ENCODE data around the gene KCND1.

Gene KCND1

DNA sequence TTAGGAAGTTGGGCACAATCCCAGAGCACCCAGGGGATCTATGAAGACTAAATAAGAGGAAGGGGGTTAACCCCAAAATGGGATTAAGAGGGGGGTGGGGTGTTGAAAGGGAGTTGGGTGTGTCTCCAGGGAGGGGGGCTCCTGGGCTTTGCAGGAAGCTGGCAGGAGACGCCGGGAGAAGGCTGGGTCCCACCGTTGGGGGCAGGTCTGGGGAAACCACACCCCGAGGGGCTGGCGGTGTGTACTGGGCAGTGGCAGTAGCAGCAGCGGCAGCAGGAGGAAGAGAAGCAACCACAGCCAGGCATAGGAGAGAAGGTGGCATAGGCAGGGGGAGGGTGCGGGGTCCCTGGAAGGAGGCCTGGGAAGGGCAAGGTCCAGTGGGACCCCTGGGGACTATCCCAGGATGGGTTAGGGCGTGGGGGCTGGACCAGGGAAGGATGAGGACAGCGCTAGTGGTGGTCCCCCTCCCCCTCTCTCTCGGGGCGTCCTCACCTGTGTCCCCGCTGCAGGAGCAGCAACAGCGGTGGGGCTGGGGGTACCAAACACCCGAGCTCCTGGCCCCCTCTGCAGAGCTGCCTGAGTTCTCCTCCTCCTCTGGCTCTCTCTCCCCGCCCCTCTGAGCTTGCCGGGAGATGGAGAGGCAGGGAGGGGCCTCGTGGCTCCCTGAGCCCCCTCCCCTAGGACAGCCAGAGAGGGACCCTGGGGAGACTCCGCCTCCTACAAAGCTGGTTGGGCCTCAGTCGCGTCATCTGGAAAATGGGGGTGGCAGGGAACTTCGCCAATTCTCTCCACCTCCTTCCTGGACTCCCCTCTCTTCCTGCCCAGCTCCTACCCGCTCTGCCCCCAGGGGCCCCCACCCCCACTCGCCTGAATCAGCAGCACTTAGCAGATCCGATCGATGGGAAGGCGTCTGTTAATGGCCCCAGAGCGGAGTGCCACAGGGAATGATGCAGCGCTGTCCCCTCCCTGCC, at the start of gene KCND1 (continued):
- TF ChIP-seq ZNF76 (tag by site-specific recombination; IDR thresholded peaks at IDR 0.05; ENCODE audit: borderline replicate concordance, low read depth), result peak; percentile 25; the same call in 1 of the 2 replicates
- TF ChIP-seq ZNF837 (tag by site-specific recombination; IDR thresholded peaks at IDR 0.05), result no peak
- TF ChIP-seq, protein P1, sequence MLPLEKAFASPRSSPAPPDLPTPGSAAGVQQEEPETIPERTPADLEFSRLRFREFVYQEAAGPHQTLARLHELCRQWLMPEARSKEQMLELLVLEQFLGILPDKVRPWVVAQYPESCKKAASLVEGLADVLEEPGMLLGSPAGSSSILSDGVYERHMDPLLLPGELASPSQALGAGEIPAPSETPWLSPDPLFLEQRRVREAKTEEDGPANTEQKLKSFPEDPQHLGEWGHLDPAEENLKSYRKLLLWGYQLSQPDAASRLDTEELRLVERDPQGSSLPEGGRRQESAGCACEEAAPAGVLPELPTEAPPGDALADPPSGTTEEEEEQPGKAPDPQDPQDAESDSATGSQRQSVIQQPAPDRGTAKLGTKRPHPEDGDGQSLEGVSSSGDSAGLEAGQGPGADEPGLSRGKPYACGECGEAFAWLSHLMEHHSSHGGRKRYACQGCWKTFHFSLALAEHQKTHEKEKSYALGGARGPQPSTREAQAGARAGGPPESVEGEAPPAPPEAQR (tag by site-specific recombination; IDR thresholded peaks at IDR 0.05), result no peak
- peak; percentile 74 for TF ChIP-seq ZFP69B (tag by site-specific recombination; IDR thresholded peaks at IDR 0.05)
- TF ChIP-seq, protein P2, sequence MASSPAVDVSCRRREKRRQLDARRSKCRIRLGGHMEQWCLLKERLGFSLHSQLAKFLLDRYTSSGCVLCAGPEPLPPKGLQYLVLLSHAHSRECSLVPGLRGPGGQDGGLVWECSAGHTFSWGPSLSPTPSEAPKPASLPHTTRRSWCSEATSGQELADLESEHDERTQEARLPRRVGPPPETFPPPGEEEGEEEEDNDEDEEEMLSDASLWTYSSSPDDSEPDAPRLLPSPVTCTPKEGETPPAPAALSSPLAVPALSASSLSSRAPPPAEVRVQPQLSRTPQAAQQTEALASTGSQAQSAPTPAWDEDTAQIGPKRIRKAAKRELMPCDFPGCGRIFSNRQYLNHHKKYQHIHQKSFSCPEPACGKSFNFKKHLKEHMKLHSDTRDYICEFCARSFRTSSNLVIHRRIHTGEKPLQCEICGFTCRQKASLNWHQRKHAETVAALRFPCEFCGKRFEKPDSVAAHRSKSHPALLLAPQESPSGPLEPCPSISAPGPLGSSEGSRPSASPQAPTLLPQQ (tag by site-specific recombination; IDR thresholded peaks at IDR 0.05), result peak; percentile 86
- TF ChIP-seq ZNF654 (tag by site-specific recombination; IDR thresholded peaks at IDR 0.05; ENCODE audit: low read depth), result no peak
- peak; percentile 73 for TF ChIP-seq GLIS1 (tag by site-specific recombination; IDR thresholded peaks at IDR 0.05)
- TF ChIP-seq, protein P3, sequence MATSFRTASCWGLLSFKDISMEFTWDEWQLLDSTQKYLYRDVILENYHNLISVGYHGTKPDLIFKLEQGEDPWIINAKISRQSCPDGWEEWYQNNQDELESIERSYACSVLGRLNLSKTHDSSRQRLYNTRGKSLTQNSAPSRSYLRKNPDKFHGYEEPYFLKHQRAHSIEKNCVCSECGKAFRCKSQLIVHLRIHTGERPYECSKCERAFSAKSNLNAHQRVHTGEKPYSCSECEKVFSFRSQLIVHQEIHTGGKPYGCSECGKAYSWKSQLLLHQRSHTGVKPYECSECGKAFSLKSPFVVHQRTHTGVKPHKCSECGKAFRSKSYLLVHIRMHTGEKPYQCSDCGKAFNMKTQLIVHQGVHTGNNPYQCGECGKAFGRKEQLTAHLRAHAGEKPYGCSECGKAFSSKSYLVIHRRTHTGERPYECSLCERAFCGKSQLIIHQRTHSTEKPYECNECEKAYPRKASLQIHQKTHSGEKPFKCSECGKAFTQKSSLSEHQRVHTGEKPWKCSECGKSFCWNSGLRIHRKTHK (tag by site-specific recombination; IDR thresholded peaks at IDR 0.05), result no peak
- no peak for TF ChIP-seq ZNF155 (tag by site-specific recombination; IDR thresholded peaks at IDR 0.05)
- no peak for TF ChIP-seq ZNF560 (tag by site-specific recombination; IDR thresholded peaks at IDR 0.05; ENCODE audit: borderline replicate concordance)

DNA sequence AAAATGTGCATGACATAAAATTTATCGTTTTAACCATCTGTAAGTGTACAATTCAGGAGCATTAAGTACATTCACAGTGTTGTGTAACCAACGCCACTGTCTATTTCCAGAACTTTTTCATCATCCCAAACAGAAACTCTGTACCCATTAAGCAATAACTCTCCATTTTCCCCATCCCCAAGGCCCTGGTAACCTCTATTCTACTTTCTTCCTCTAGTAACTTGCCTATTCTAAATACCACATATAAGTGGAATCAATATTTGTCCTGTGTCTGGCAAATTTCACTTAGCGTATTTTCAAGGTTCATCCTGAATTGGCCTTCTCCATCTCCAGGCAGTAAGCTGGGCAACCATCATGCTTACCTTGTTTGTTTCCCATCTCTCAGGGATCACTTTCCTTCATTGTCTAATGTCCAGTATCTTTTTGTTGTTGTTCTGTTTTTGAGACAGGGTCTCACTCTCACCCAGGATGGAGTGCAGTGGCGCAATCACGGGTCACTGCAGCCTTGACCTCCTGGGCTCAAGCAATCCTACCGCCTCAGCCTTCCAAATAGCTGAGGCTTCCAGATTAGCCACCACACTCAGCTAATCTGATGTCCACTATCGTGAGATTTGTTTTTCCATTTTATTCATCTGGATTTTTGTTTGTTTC, 48.1 kb upstream of the KCND1 start:
- Histone ChIP-seq H3K4me1 (ENCODE audit: control insufficient read depth, insufficient read depth, low read length) (no peaks in the 10 kb centered on the region), H3K4me3 (ENCODE audit: low read depth, low read length) (no peak overlapping the region), H3K27ac (ENCODE audit: extremely low read depth, low read depth, low read length) (no peak overlapping the region), H3K9me3 (ENCODE audit: control insufficient read depth, insufficient read depth, low read depth, low read length) (no peaks in the 10 kb centered on the region), H3K36me3 (ENCODE audit: control insufficient read depth in 2 of 2, insufficient read depth in 1 of 2, low read length in 2 of 2) (peaks cover 0 to 3% of the 10 kb centered on the region in 2 experiments; a peak in 1 of 3 replicates)
- ChIA-PET POLR2A (no interaction called here), CTCF (interaction anchor here (0.6 kb wide), 1 partner anchor 26 kb away, joined by 4 read pairs; no protein-coding TSS in a partner anchor)
- TF ChIP-seq, protein P4, sequence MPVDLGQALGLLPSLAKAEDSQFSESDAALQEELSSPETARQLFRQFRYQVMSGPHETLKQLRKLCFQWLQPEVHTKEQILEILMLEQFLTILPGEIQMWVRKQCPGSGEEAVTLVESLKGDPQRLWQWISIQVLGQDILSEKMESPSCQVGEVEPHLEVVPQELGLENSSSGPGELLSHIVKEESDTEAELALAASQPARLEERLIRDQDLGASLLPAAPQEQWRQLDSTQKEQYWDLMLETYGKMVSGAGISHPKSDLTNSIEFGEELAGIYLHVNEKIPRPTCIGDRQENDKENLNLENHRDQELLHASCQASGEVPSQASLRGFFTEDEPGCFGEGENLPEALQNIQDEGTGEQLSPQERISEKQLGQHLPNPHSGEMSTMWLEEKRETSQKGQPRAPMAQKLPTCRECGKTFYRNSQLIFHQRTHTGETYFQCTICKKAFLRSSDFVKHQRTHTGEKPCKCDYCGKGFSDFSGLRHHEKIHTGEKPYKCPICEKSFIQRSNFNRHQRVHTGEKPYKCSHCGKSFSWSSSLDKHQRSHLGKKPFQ (tag by site-specific recombination; IDR thresholded peaks at IDR 0.05), result no peak
- no peak for TF ChIP-seq ZSCAN16 (tag by site-specific recombination; IDR thresholded peaks at IDR 0.05)

DNA sequence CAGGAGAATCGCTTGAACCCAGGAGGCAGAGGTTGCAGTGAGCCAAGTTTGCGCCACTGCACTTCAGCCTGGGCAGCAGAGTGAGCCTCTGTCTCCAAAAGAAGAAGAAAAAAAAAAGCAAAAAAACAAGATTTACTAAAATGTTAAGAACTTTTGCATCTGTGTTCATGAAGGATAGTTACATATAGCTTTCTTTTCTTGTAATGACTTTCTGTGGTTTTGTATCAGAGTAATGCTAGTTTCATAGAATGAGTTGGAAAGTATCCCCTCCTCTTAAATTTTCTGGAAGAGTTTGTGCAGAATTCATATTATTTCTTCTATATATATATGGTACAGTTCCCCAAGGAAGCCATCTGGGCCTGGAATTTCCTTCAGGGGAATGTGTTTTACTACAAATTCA, 47.4 kb upstream of the KCND1 start:
- CTCF ChIA-PET, result interaction anchor here (0.6 kb wide), 1 partner anchor 27 kb away, joined by 4 read pairs; no protein-coding TSS in a partner anchor
- no peaks in the 10 kb centered on the region for H3K36me3 ChIP-seq (ENCODE audit: control insufficient read depth in 2 of 2, insufficient read depth in 1 of 2, low read length in 2 of 2)
- no peak overlapping the region for H3K27ac ChIP-seq (ENCODE audit: extremely low read depth, low read depth, low read length)
- no peaks in the 10 kb centered on the region for H3K4me1 ChIP-seq (ENCODE audit: control insufficient read depth, insufficient read depth, low read length)
- H3K9me3 ChIP-seq (ENCODE audit: control insufficient read depth, insufficient read depth, low read depth, low read length), result no peaks in the 10 kb centered on the region
- POLR2A ChIA-PET, result no interaction called here
- no peak overlapping the region for H3K4me3 ChIP-seq (ENCODE audit: low read depth, low read length)
- TF ChIP-seq ZBTB20 (tag by site-specific recombination; IDR thresholded peaks at IDR 0.05), result no peak
- TF ChIP-seq, protein P5, sequence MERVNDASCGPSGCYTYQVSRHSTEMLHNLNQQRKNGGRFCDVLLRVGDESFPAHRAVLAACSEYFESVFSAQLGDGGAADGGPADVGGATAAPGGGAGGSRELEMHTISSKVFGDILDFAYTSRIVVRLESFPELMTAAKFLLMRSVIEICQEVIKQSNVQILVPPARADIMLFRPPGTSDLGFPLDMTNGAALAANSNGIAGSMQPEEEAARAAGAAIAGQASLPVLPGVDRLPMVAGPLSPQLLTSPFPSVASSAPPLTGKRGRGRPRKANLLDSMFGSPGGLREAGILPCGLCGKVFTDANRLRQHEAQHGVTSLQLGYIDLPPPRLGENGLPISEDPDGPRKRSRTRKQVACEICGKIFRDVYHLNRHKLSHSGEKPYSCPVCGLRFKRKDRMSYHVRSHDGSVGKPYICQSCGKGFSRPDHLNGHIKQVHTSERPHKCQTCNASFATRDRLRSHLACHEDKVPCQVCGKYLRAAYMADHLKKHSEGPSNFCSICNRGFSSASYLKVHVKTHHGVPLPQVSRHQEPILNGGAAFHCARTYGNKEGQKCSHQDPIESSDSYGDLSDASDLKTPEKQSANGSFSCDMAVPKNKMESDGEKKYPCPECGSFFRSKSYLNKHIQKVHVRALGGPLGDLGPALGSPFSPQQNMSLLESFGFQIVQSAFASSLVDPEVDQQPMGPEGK (tag by site-specific recombination; IDR thresholded peaks at IDR 0.05), result no peak
- TF ChIP-seq TRIM28 (IDR thresholded peaks at IDR 0.05; ENCODE audit: borderline replicate concordance, low read length), result no peak
- TF ChIP-seq ZBTB17 (tag by site-specific recombination; IDR thresholded peaks at IDR 0.05), result no peak
- TF ChIP-seq ZNF548 (tag by site-specific recombination; IDR thresholded peaks at IDR 0.05), result no peak
- no peak for TF ChIP-seq ZNF16 (tag by site-specific recombination; IDR thresholded peaks at IDR 0.05; ENCODE audit: low read depth)
- no peak for TF ChIP-seq SCRT1 (tag by site-specific recombination; IDR thresholded peaks at IDR 0.05; ENCODE audit: borderline replicate concordance)
- TF ChIP-seq ZFP3 (tag by site-specific recombination; IDR thresholded peaks at IDR 0.05; ENCODE audit: low read depth), result no peak
- no peak for TF ChIP-seq SCRT2 (tag by site-specific recombination; IDR thresholded peaks at IDR 0.05)
- TF ChIP-seq, protein P6, sequence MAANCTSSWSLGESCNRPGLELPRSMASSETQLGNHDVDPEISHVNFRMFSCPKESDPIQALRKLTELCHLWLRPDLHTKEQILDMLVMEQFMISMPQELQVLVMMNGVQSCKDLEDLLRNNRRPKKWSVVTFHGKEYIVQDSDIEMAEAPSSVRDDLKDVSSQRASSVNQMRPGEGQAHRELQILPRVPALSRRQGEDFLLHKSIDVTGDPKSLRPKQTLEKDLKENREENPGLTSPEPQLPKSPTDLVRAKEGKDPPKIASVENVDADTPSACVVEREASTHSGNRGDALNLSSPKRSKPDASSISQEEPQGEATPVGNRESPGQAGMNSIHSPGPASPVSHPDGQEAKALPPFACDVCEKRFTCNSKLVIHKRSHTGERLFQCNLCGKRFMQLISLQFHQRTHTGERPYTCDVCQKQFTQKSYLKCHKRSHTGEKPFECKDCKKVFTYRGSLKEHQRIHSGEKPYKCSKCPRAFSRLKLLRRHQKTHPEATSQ (tag by site-specific recombination; IDR thresholded peaks at IDR 0.05), result no peak

All from HEK293 (cell line).